Measurements from ENCODE around the gene TSPYL2.

GRCh38 chrX:53095796-53096195 lies 13.6 kb downstream of the TSPYL2 start:
- TF ChIP-seq CTCF (IDR thresholded peaks at IDR 0.05; ENCODE audit: control extremely low read depth in 1 of 3, insufficient read depth in 1 of 3, low read depth in 1 of 3, low read length in 3 of 3) (no peak), ATF2 (IDR thresholded peaks at IDR 0.05; ENCODE audit: low read length) (no peak), JUN (IDR thresholded peaks at IDR 0.05; ENCODE audit: low read depth, low read length) (no peak), ZNF274 (IDR thresholded peaks at IDR 0.05; ENCODE audit: borderline replicate concordance, extremely low read depth, low read length) (no peak), RXRA (IDR thresholded peaks at IDR 0.05; ENCODE audit: insufficient read depth, low read depth, low read length) (no peak), JUND (IDR thresholded peaks at IDR 0.05; ENCODE audit: low read length) (no peak), POLR2A (IDR thresholded peaks at IDR 0.05; ENCODE audit: control extremely low read depth in 1 of 2, low read depth in 2 of 2, low read length in 2 of 2) (no peak), NRF1 (IDR thresholded peaks at IDR 0.05; ENCODE audit: low read depth, low read length) (no peak), SIRT6 (IDR thresholded peaks at IDR 0.05; ENCODE audit: low read length) (no peak), BCL11A (IDR thresholded peaks at IDR 0.05; ENCODE audit: low read depth in 2 of 2, low read length in 2 of 2) (no peak), POLR2AphosphoS5 (IDR thresholded peaks at IDR 0.05; ENCODE audit: low read depth, low read length) (no peak), TAF1 (IDR thresholded peaks at IDR 0.05; ENCODE audit: low read depth, low read length) (no peak)
